ENCODE data around the gene CTNNA2.

The CTNNA2 gene

DNA sequence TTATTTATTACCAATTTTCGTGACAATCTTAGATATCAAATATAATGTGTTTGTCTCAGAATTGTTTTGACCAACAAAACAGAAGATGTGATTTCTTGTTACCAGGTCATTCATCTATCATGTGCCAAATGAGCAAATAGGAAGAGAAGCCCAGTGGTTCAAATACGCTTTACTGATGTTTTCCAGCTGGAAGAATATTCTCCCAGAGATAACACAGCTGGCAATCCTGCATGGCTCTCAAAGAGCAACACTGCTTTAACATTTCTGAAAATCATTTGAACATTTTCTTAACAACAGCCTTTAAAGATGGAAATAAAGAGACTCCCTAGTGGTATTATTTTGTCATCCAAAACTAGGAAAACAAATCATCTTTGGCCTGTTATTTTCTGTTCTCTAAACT, 359.8 kb downstream of the CTNNA2 start:
- CTCF ChIA-PET = no interaction called here
- POLR2A ChIA-PET = no interaction called here
- TF ChIP-seq, protein P1, sequence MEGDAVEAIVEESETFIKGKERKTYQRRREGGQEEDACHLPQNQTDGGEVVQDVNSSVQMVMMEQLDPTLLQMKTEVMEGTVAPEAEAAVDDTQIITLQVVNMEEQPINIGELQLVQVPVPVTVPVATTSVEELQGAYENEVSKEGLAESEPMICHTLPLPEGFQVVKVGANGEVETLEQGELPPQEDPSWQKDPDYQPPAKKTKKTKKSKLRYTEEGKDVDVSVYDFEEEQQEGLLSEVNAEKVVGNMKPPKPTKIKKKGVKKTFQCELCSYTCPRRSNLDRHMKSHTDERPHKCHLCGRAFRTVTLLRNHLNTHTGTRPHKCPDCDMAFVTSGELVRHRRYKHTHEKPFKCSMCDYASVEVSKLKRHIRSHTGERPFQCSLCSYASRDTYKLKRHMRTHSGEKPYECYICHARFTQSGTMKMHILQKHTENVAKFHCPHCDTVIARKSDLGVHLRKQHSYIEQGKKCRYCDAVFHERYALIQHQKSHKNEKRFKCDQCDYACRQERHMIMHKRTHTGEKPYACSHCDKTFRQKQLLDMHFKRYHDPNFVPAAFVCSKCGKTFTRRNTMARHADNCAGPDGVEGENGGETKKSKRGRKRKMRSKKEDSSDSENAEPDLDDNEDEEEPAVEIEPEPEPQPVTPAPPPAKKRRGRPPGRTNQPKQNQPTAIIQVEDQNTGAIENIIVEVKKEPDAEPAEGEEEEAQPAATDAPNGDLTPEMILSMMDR (IDR thresholded peaks at IDR 0.05; ENCODE audit: control extremely low read depth, extremely low read depth, low read depth, missing control alignments) = no peak
- DNase-seq (ENCODE audit: extremely low spot score) = no peak

- CTCF ChIA-PET = no interaction called here
- TF ChIP-seq, protein P1 (IDR thresholded peaks at IDR 0.05; ENCODE audit: control extremely low read depth, extremely low read depth, low read depth, missing control alignments) = no peak
- POLR2A ChIA-PET = no interaction called here
These were observed 361.2 kb downstream of the CTNNA2 start for GRCh38 chr2:79874015-79874414.

GRCh38 chr2:79876430-79876829, 363.6 kb downstream of the CTNNA2 start:
- ChIA-PET CTCF (interaction anchor here (0.9 kb wide), 1 partner anchor 9 kb away, joined by 3 read pairs; no protein-coding TSS in a partner anchor), POLR2A (no interaction called here)
- peak; percentile 18 for DNase-seq (ENCODE audit: extremely low spot score)

More at GRCh38 chr2:79874015-79874414, 361.2 kb downstream of the CTNNA2 start:
- DNase-seq (ENCODE audit: extremely low spot score) = no peak

DNA sequence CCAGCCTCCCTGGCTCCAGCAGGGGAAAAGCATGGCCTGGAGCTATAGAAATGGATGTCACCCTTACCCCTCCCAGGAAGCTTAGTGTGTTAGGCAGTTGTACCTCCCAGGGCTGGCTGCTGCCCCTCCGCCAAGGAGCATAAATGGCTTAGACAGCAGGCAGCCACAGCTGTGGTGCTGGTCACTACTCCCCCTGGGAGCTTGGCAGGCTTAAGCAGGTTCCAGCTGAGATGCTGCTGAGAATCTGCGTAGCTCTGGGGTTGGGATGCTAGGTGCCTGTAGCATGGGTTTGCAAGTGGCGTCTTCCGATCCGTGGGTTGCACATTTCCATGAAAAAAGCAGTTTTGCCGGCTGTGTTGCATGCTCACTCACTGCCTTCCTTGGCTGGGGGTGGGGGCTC, 369.7 kb downstream of the CTNNA2 start:
- no peak for DNase-seq (ENCODE audit: extremely low spot score)
- ChIA-PET POLR2A (no interaction called here), CTCF (no interaction called here)
- TF ChIP-seq, protein P1 (IDR thresholded peaks at IDR 0.05; ENCODE audit: control extremely low read depth, extremely low read depth, low read depth, missing control alignments) = no peak

More at GRCh38 chr2:79876430-79876829, 363.6 kb downstream of the CTNNA2 start:
- TF ChIP-seq, protein P1 (IDR thresholded peaks at IDR 0.05; ENCODE audit: control extremely low read depth, extremely low read depth, low read depth, missing control alignments) = peak; percentile 19

GRCh38 chr2:79887747-79888374, 375.0 kb downstream of the CTNNA2 start:
- TF ChIP-seq, protein P1 (IDR thresholded peaks at IDR 0.05; ENCODE audit: control extremely low read depth, extremely low read depth, low read depth, missing control alignments) = peak; percentile 60
- peak; percentile 28 for DNase-seq (ENCODE audit: extremely low spot score)
- ChIA-PET CTCF (interaction anchor here (0.9 to 1.9 kb wide), 2 partner anchors 12 to 23 kb away, joined by 3 to 11 read pairs; no protein-coding TSS in a partner anchor), POLR2A (no interaction called here)

- ChIA-PET POLR2A (no interaction called here), CTCF (no interaction called here)
- no peak for DNase-seq (ENCODE audit: extremely low spot score)
- TF ChIP-seq, protein P1 (IDR thresholded peaks at IDR 0.05; ENCODE audit: control extremely low read depth, extremely low read depth, low read depth, missing control alignments) = no peak
These were observed 379.3 kb downstream of the CTNNA2 start for GRCh38 chr2:79892123-79892522.
